Esophagus squamous epithelium (tissue), 5 donors: ENCODE results near the gene ANO2. TPM values are rescaled to one million over a fixed set of nuclear protein-coding genes. Genes with fewer than 3 reads are reported as not detected.
A peak's percentile ranks its signal among the peaks of the same experiment; 100 is the strongest.

Experiments used
- DNase-seq: peaks from one replicate; lab custom pipeline; 2025; lab: John Stamatoyannopoulos, UW
- H3K27ac ChIP-seq, 4 donors: fragments of 200-600 bp; sonication (generic); one replicate each; pipeline ENCODE4 v1.5.1; 2016 to 2019; ENCODE audit warnings: mild to moderate bottlenecking in 1 of 4
- H3K27me3 ChIP-seq, 4 donors: fragments of 200-600 bp; sonication (generic); 1 replicate in 3 of 4; 2 replicates in 1 of 4; pipeline versions ENCODE4 v1.5.1 to v1.6.0; 2017 to 2021; ENCODE audit warnings: antibody characterized with exemption in 1 of 4
- H3K36me3 ChIP-seq, 3 donors: fragments of 200-600 bp; sonication (generic); one replicate each; pipeline ENCODE4 v1.5.1; 2016 to 2019
- H3K4me1 ChIP-seq, 3 donors: fragments of 200-600 bp; sonication (generic); one replicate each; pipeline ENCODE4 v1.5.1; 2017 to 2019
- H3K4me3 ChIP-seq, 4 donors: fragments of 200-600 bp; sonication (generic); 1 replicate in 3 of 4; 2 replicates in 1 of 4; pipeline ENCODE4 v1.5.1; 2016 to 2019; ENCODE audit warnings: mild to moderate bottlenecking in 2 of 4, moderate library complexity in 1 of 4
- H3K9me3 ChIP-seq, 3 donors: fragments of 200-600 bp; sonication (generic); one replicate each; pipeline ENCODE4 v1.5.1; 2016 to 2019
- CTCF ChIP-seq, 6 experiments: fragments of 450-650 bp in 4 of 6; fragments of 200-600 bp in 2 of 6; sonication (generic) in 2 of 6; IDR thresholded peaks; one replicate each; pipeline ENCODE4 v1.5.1; 2016 to 2019; ENCODE audit warnings: antibody characterized with exemption in 6 of 6, mild to moderate bottlenecking in 4 of 6, moderate library complexity in 4 of 6
- POLR2A ChIP-seq, 4 donors: fragments of 450-650 bp; IDR thresholded peaks; one replicate each; pipeline ENCODE4 v1.6.1; 2017; ENCODE audit warnings: antibody characterized with exemption in 4 of 4, mild to moderate bottlenecking in 4 of 4, moderate library complexity in 3 of 4
- WGBS, 2 donors: methylation state at CpG; one replicate each; pipeline ENCODE4 v1.1.5; 2018; 5-methylcytosine and 5-hydroxymethylcytosine counted together
- intact Hi-C: fragments of 100-400 bp; cut with DNase I; formaldehyde crosslinking; loops from one replicate; pipeline ENCODE4 v1.15.0; 2022
- total RNA-seq, 4 donors: library from RNA; depleted of rRNA; stranded (reverse); fragments of >200 nt; gene quantifications; one replicate each; pipeline ENCODE4 v1.1.0, GENCODE V29; 2016
- donor health status: DM: yes; HTN: yes; CAD: no.

The ANO2 gene
- total RNA-seq, 4 donors from 2014 or later: 0.49 to 11.8 (median 3.1) TPM

- no peaks in the 10 kb centered on the region for H3K9me3 ChIP-seq
- TF ChIP-seq POLR2A (IDR thresholded peaks at IDR 0.05): no peak
- TF ChIP-seq CTCF (IDR thresholded peaks at IDR 0.05): no peak
- H3K27ac ChIP-seq: no peak overlapping the region
- intact Hi-C loops: no loop called here
- no peaks in the 10 kb centered on the region for H3K4me1 ChIP-seq
- no peaks in the 10 kb centered on the region for H3K27me3 ChIP-seq
- H3K36me3 ChIP-seq: no peaks in the 10 kb centered on the region
- DNase-seq: no peak
- H3K4me3 ChIP-seq: no peak overlapping the region
- 25 to 29% methylated on average over 3 of the region's 4 CpGs for WGBS, 2 donors
Measured at GRCh38 chr12:5557906-5558305, 387.2 kb downstream of the ANO2 start.

- TF ChIP-seq CTCF (IDR thresholded peaks at IDR 0.05) (no peak), POLR2A (IDR thresholded peaks at IDR 0.05) (no peak)
- Histone ChIP-seq H3K36me3 (no peaks in the 10 kb centered on the region), H3K4me3 (no peak overlapping the region), H3K4me1 (no peaks in the 10 kb centered on the region), H3K27me3 (no peaks in the 10 kb centered on the region), H3K27ac (no peak overlapping the region), H3K9me3 (no peaks in the 10 kb centered on the region)
- intact Hi-C loops: no loop called here
- DNase-seq: no peak
- 76 to 81% methylated on average over 6 of the region's 6 CpGs for WGBS, 2 donors
Measured at GRCh38 chr12:5556946-5557673, 387.9 kb downstream of the ANO2 start.

- intact Hi-C loops: no loop called here
- WGBS, 2 donors: 75 to 81% methylated on average over 11 to 13 of the region's 13 CpGs
- TF ChIP-seq POLR2A (IDR thresholded peaks at IDR 0.05): no peak
- TF ChIP-seq CTCF (IDR thresholded peaks at IDR 0.05): peak in 4 of 6 experiments; percentile 17 to 50 (median 22)
Measured at GRCh38 chr12:5556033-5556614, 388.9 kb downstream of the ANO2 start.

GRCh38 chr12:5554711-5555110 is 390.3 kb downstream of the ANO2 start:
- intact Hi-C loops: no loop called here
- DNase-seq: no peak
- peaks cover 0 to 8% (median 0%) of the 10 kb centered on the region in 4 donors for H3K27me3 ChIP-seq
- no peaks in the 10 kb centered on the region for H3K36me3 ChIP-seq
- no peak overlapping the region for H3K4me3 ChIP-seq
- 77 to 82% methylated on average over 4 of the region's 4 CpGs for WGBS, 2 donors
- H3K27ac ChIP-seq: no peak overlapping the region
- H3K9me3 ChIP-seq: no peaks in the 10 kb centered on the region
- H3K4me1 ChIP-seq: no peaks in the 10 kb centered on the region
- TF ChIP-seq CTCF (IDR thresholded peaks at IDR 0.05): no peak
- TF ChIP-seq POLR2A (IDR thresholded peaks at IDR 0.05): no peak

More at GRCh38 chr12:5556033-5556614, 388.9 kb downstream of the ANO2 start:
- Histone ChIP-seq H3K4me1 (no peaks in the 10 kb centered on the region), H3K4me3 (no peak overlapping the region), H3K36me3 (no peaks in the 10 kb centered on the region), H3K27me3 (peaks cover 0 to 6% (median 0%) of the 10 kb centered on the region in 4 donors), H3K27ac (no peak overlapping the region), H3K9me3 (no peaks in the 10 kb centered on the region)
- no peak for DNase-seq

GRCh38 chr12:5549011-5549410 is 396.0 kb downstream of the ANO2 start:
- 81 to 83% methylated on average over 3 to 5 of the region's 5 CpGs for WGBS, 2 donors
- H3K27ac ChIP-seq: no peak overlapping the region
- H3K27me3 ChIP-seq: peaks cover 0 to 37% (median 0%) of the 10 kb centered on the region in 4 donors

More at GRCh38 chr12:5549011-5549410, 396.0 kb downstream of the ANO2 start:
- DNase-seq: no peak
- no peaks in the 10 kb centered on the region for H3K36me3 ChIP-seq
- H3K9me3 ChIP-seq: peaks cover 0 to 9% (median 0%) of the 10 kb centered on the region in 3 donors
- intact Hi-C loops: no loop called here
- no peaks in the 10 kb centered on the region for H3K4me1 ChIP-seq
- no peak for TF ChIP-seq POLR2A (IDR thresholded peaks at IDR 0.05)
- TF ChIP-seq CTCF (IDR thresholded peaks at IDR 0.05): no peak
- no peak overlapping the region for H3K4me3 ChIP-seq
